ENCODE results near the gene LRTM2.

Gene LRTM2

GRCh38 chr12:1865284-1865866 lies 45.0 kb downstream of the LRTM2 start:
- in situ Hi-C loops (cut with MboI; ENCODE audit: low pct_unique_long_range_greater_than_20kb, low sequenced_read_pairs, unreplicated experiment): no loop called here

DNA sequence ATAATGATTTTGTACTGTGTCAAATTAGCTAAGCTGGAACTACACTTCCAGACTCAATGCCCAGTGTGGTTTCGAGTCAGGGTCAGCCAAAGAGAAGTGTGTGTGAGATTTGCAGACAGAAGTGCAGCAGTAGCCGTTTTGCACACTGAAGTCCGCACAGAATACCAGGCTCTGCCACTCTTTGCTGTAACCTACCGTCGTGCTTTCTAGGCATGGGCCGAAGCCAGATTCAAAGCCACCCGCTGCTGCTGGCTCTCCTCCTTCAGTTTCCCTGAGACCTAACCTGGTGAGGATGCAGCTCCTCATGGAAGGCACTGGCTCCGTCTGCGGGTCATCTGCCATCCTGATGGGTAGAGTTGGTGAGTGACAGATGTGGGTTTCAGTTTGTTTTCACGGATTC lies 48.8 kb downstream of the LRTM2 start:
- no peak for DNase-seq (ENCODE audit: low spot score)
- in situ Hi-C loops (cut with MboI; ENCODE audit: low pct_unique_long_range_greater_than_20kb, low sequenced_read_pairs, unreplicated experiment): no loop called here
- TF ChIP-seq CTCF (IDR thresholded peaks at IDR 0.05; ENCODE audit: extremely low read depth, insufficient read depth, missing control alignments): no peak

More at GRCh38 chr12:1865284-1865866, 45.0 kb downstream of the LRTM2 start:
- no peak for TF ChIP-seq CTCF (IDR thresholded peaks at IDR 0.05; ENCODE audit: extremely low read depth, insufficient read depth, missing control alignments)
- no peak for DNase-seq (ENCODE audit: low spot score)

DNA sequence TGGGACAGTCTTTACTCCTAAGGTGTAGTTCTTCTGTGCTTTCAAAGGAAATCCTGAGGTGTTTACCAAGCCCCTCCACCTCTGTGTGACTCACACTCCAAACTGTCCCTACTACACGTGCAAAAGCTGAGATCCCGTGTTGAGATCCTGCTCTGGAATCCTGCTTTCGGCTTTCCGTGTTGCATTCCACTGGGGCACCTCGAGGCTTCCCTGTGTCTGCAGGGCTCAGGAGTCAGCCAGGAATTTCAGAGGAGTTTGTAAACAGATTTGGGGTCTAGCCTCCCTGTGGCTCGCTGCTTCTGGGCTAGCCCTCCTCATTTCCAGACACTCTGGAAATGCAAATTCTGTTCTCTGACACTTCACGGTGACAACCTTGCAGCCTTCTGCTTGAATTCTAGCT lies 49.7 kb downstream of the LRTM2 start:
- no peak for DNase-seq (ENCODE audit: low spot score)
- no peak for TF ChIP-seq CTCF (IDR thresholded peaks at IDR 0.05; ENCODE audit: extremely low read depth, insufficient read depth, missing control alignments)
- in situ Hi-C loops (cut with MboI; ENCODE audit: low pct_unique_long_range_greater_than_20kb, low sequenced_read_pairs, unreplicated experiment): no loop called here

GRCh38 chr12:1870998-1871917 lies 50.9 kb downstream of the LRTM2 start:
- no peak for DNase-seq (ENCODE audit: low spot score)
- TF ChIP-seq CTCF (IDR thresholded peaks at IDR 0.05; ENCODE audit: extremely low read depth, insufficient read depth, missing control alignments): no peak
- in situ Hi-C loops (cut with MboI; ENCODE audit: low pct_unique_long_range_greater_than_20kb, low sequenced_read_pairs, unreplicated experiment): no loop called here

GRCh38 chr12:1872001-1872400 lies 51.6 kb downstream of the LRTM2 start:
- in situ Hi-C loops (cut with MboI; ENCODE audit: low pct_unique_long_range_greater_than_20kb, low sequenced_read_pairs, unreplicated experiment): no loop called here
- DNase-seq (ENCODE audit: low spot score): no peak
- TF ChIP-seq CTCF (IDR thresholded peaks at IDR 0.05; ENCODE audit: extremely low read depth, insufficient read depth, missing control alignments): no peak

GRCh38 chr12:1872448-1872847 lies 52.1 kb downstream of the LRTM2 start:
- no peak for TF ChIP-seq CTCF (IDR thresholded peaks at IDR 0.05; ENCODE audit: extremely low read depth, insufficient read depth, missing control alignments)

More at GRCh38 chr12:1872448-1872847, 52.1 kb downstream of the LRTM2 start:
- DNase-seq (ENCODE audit: low spot score): no peak
- in situ Hi-C loops (cut with MboI; ENCODE audit: low pct_unique_long_range_greater_than_20kb, low sequenced_read_pairs, unreplicated experiment): no loop called here

All from GM13977 (cell line).